Heart left ventricle (tissue), 16 donors: ENCODE measurements around the gene SLIT3. TPM values are rescaled to one million over a fixed set of nuclear protein-coding genes. Genes with fewer than 3 reads are reported as not detected.
A peak's percentile ranks its signal among the peaks of the same experiment; 100 is the strongest.

Experiments used
- ATAC-seq, 4 donors: fragments of 200-7000 bp; cut with Tn5 transposase; one replicate each; pipeline ENCODE4 v1.9.1; 2020 to 2022; ENCODE audit warnings: moderate library complexity in 4 of 4, mild to moderate bottlenecking in 3 of 4, moderate number of reproducible peaks in 1 of 4
- DNase-seq, 5 donors: peaks; one replicate each; pipeline ENCODE4 v3.0.0-alpha.2; 2020
- H3K27ac ChIP-seq, 12 donors: fragments of 200-600 bp; sonication (generic) in 4 of 12; one replicate each; pipeline versions ENCODE4 v1.5.0 to v1.8.0; 2016 to 2022; ENCODE audit warnings: mild to moderate bottlenecking in 2 of 12
- H3K27me3 ChIP-seq, 9 donors: fragments of 200-600 bp; sonication (generic) in 2 of 9; one replicate each; pipeline versions ENCODE4 v1.5.1 to v1.8.0; 2016 to 2022; ENCODE audit warnings: mild to moderate bottlenecking in 3 of 9
- H3K36me3 ChIP-seq, 9 donors: fragments of 200-600 bp; sonication (generic) in 2 of 9; one replicate each; pipeline versions ENCODE4 v1.5.0 to v1.8.0; 2018 to 2022; ENCODE audit warnings: mild to moderate bottlenecking in 2 of 9
- H3K4me1 ChIP-seq, 12 donors: fragments of 200-600 bp; sonication (generic) in 4 of 12; one replicate each; pipeline versions ENCODE4 v1.5.0 to v1.8.0; 2016 to 2022; ENCODE audit warnings: mild to moderate bottlenecking in 3 of 12
- H3K4me3 ChIP-seq, 12 donors: fragments of 200-600 bp; sonication (generic) in 4 of 12; one replicate each; pipeline versions ENCODE4 v1.5.0 to v1.8.0; 2017 to 2022; ENCODE audit warnings: mild to moderate bottlenecking in 9 of 12, moderate library complexity in 4 of 12
- H3K9me3 ChIP-seq, 12 donors: fragments of 200-600 bp; sonication (generic) in 4 of 12; one replicate each; pipeline versions ENCODE4 v1.5.0 to v1.8.0; 2016 to 2022; ENCODE audit warnings: mild to moderate bottlenecking in 1 of 12
- POLR2A ChIP-seq, 2 donors: fragments of 450-650 bp; IDR thresholded peaks; one replicate each; pipeline ENCODE4 v1.6.1; 2017; ENCODE audit warnings: antibody characterized with exemption in 2 of 2, mild to moderate bottlenecking in 2 of 2, moderate library complexity in 2 of 2
- WGBS, 4 donors: extraction: QIAGEN DNeasy Blood & Tissue Kit in 2 of 4; methylation state at CpG; one replicate each; pipeline versions ENCODE4 v1.1.5 to v1.1.7; 2013 to 2018; 5-methylcytosine and 5-hydroxymethylcytosine counted together
- intact Hi-C, 10 donors: fragments of 100-400 bp; cut with DNase I; formaldehyde crosslinking; loops; one replicate each; pipeline versions ENCODE4 v1.11.1 to v1.14.2; 2022
- polyA plus RNA-seq, 2 donors: library from polyadenylated mRNA; stranded (reverse); fragments of 200-250 nt; gene quantifications; one replicate each; pipeline ENCODE4 v1.2.3, GENCODE V29; 2013
- total RNA-seq, 9 donors: library from RNA; depleted of rRNA in 2 of 9; stranded (reverse); fragments of >200 nt in 2 of 9; fragmentation: NEBNext Ultra II Directional in 3 of 9; extraction: Animal tissue kit (Norgen Biotek cat#: 25700) in 3 of 9; gene quantifications; one replicate each; pipeline versions ENCODE4 v1.1.0 to v1.2.4, GENCODE V29; 2016 to 2023
- TF ChIP-seq, protein P1 (sequence below), 12 donors: fragments of 200-600 bp; sonication (generic) in 4 of 12; IDR thresholded peaks; one replicate each; pipeline versions ENCODE4 v1.5.0 to v1.8.0; 2018 to 2022; ENCODE audit warnings: antibody characterized with exemption in 12 of 12, mild to moderate bottlenecking in 5 of 12
- donor health status: ischemic (EF 13 %, LVEDD 7.1; RV severe dilation, severe dysfunction).
- donor health status: healthy with polysubstance abuse.
- donor health status: DM: no; HTN: yes; CAD: no.
- donor health status: DM: no; HTN: no; CAD: no.
- donor health status: ischemic (EF 25% LVEDD 6.9; RV normal size, moderate dysfunction).
- donor health status: ischemic (EF 25% LVEDD 5.7; RV mildly dilated, moderate dysfunction).
- donor health status: healthy.
- donor health status: DM: yes; HTN: yes; CAD: no.
- donor health status: ischemic (EF 35%, LVEDD 5.7; RV mildly dilated, moderate dysfunction).
- donor health status: nonischemic (EF 11% LVEDD 7.7; RV severe dilation, severe dysfunction).
- donor health status: DM: yes; HTN: yes; CAD: no.
- donor health status: PGD.
- donor health status: ischemic (EF 29% LVEDD 5.4; RV normal size, mild dysfunction).
- donor health status: nonischemic (EF 23%, LVEDD 6.1; RV moderate dilation, normal function).

Gene SLIT3
- total and polyA plus RNA-seq, 11 donors, result 2.3 to 40.3 (median 14.4) TPM

DNA sequence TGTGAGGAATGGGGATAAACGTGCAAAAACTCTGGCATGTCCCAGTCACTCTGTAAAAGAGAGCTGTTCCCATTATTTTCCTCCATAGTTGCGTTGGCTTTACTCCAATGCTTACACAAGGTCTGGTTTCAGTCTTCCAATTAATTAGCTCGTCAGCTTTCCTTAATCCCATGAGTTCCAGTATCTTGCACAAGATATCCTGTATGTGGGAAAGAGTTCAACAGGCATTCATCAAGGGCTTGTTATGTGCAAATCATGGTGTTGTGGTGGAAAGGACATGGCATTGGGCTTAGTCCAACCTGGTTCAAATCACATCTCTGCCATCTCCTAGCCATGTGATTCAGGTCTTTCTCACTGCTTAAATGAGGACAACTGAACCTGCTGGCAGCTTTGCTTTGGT, 644.3 kb downstream of the SLIT3 start:
- Histone ChIP-seq H3K36me3 (no peaks in the 10 kb centered on the region), H3K27me3 (no peaks in the 10 kb centered on the region), H3K9me3 (no peaks in the 10 kb centered on the region), H3K27ac (peak overlapping the region in 1 of 12 donors; percentile 17), H3K4me1 (peaks cover 0 to 34% (median 7%) of the 10 kb centered on the region in 12 donors), H3K4me3 (no peak overlapping the region)
- 43 to 57% (median 46%) methylated on average over 3 of the region's 3 CpGs for WGBS, 4 donors
- ATAC-seq, result peak in 3 of 4 donors; percentile 23 to 55 (median 38)
- no peak for DNase-seq
- intact Hi-C loops, result no loop called here
- no peak for TF ChIP-seq POLR2A (IDR thresholded peaks at IDR 0.05)
- TF ChIP-seq, protein P1, sequence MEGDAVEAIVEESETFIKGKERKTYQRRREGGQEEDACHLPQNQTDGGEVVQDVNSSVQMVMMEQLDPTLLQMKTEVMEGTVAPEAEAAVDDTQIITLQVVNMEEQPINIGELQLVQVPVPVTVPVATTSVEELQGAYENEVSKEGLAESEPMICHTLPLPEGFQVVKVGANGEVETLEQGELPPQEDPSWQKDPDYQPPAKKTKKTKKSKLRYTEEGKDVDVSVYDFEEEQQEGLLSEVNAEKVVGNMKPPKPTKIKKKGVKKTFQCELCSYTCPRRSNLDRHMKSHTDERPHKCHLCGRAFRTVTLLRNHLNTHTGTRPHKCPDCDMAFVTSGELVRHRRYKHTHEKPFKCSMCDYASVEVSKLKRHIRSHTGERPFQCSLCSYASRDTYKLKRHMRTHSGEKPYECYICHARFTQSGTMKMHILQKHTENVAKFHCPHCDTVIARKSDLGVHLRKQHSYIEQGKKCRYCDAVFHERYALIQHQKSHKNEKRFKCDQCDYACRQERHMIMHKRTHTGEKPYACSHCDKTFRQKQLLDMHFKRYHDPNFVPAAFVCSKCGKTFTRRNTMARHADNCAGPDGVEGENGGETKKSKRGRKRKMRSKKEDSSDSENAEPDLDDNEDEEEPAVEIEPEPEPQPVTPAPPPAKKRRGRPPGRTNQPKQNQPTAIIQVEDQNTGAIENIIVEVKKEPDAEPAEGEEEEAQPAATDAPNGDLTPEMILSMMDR (IDR thresholded peaks at IDR 0.05), result no peak

DNA sequence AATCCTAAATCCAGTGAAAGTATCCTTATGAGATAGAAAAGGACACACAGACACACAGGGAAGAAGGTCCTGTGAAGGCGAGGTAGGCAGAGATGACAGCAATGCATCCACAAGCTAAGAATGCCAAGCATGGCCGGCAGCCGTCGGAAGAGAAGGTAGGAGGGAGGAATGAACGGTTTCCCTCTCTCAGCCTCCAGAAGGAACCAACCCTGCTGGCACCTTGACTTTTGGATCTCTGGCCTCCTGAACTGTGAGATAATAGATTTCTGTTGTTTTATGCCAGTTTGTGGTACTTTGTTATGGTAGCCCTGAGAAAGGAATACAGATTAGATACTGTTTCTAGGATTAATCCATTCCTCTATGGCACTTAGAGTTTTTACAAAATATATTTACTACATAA, 645.6 kb downstream of the SLIT3 start:
- H3K4me3 ChIP-seq, result no peak overlapping the region
- H3K27me3 ChIP-seq, result no peaks in the 10 kb centered on the region
- 91 to 97% (median 95%) methylated on average over 5 of the region's 5 CpGs for WGBS, 4 donors
- DNase-seq (no peak), ATAC-seq (no peak)
- TF ChIP-seq, protein P1 (IDR thresholded peaks at IDR 0.05), result no peak
- no peak for TF ChIP-seq POLR2A (IDR thresholded peaks at IDR 0.05)
- H3K9me3 ChIP-seq, result no peaks in the 10 kb centered on the region
- no peaks in the 10 kb centered on the region for H3K36me3 ChIP-seq
- intact Hi-C loops, result no loop called here
- peaks cover 0 to 34% (median 7%) of the 10 kb centered on the region in 12 donors for H3K4me1 ChIP-seq
- no peak overlapping the region for H3K27ac ChIP-seq

DNA sequence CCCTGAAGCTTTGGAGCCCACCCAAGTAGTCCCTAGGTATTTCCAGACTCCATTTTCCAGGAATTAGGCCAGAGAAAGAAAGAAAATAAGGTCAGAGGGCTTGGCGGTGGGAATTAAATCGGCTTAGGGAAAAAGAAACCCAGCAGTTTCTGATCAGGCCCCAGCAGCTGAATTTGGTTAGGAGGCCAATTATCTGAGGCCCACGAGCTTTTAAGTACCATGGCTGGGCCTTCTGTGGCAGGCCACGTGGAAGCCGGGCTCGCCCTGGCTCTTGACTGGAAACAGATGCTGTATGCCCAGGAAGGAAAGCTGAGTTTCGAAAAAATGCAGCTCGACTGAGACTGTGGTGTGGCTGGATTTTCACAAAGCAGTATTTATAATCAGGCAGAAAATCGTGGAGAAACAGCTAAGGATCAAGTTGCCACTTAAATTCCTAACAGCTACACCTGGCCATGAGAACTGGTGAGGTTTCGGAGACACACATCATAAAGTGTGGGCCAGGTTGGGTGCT, 646.7 kb downstream of the SLIT3 start:
- TF ChIP-seq, protein P1 (IDR thresholded peaks at IDR 0.05), result no peak
- TF ChIP-seq POLR2A (IDR thresholded peaks at IDR 0.05), result no peak
- 39 to 51% (median 45%) methylated on average over 10 of the region's 10 CpGs for WGBS, 4 donors
- Histone ChIP-seq H3K27ac (peak overlapping the region in 8 of 12 donors; percentile 7 to 60 (median 34)), H3K9me3 (peaks cover 0 to 1% (median 0%) of the 10 kb centered on the region in 12 donors), H3K4me3 (no peak overlapping the region), H3K36me3 (no peaks in the 10 kb centered on the region), H3K4me1 (peaks cover 0 to 34% (median 7%) of the 10 kb centered on the region in 12 donors), H3K27me3 (no peaks in the 10 kb centered on the region)
- intact Hi-C loops, result no loop called here
- ATAC-seq, result peak in 2 of 4 donors; percentile 35 to 41
- DNase-seq, result peak in 1 of 5 donors; percentile 67

DNA sequence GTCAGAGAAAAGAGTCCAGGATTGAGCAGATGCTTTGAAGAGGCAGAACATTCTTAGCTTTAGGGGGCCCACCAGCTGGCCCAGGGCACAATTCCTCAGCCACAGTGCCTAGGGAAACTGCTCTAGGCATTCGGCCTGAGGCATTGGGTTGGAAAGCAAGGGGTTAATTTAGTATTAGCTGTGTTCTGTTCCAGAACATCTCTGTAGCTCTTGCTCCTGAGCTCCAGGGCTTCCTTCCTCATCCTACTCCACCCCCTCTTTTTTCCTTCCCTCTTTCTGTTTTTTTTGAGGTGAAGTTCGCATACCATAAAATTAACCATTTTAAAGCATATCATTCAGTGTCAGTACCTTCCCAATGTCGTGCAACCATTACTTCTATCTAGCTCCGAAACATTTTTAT, 647.3 kb downstream of the SLIT3 start:
- DNase-seq, result no peak
- WGBS, 4 donors, result 40 to 53% (median 47%) methylated on average over 4 of the region's 4 CpGs
- intact Hi-C loops, result no loop called here
- no peaks in the 10 kb centered on the region for H3K27me3 ChIP-seq
- TF ChIP-seq, protein P1 (IDR thresholded peaks at IDR 0.05), result no peak
- TF ChIP-seq POLR2A (IDR thresholded peaks at IDR 0.05), result no peak
- H3K36me3 ChIP-seq, result no peaks in the 10 kb centered on the region
- peaks cover 0 to 31% (median 7%) of the 10 kb centered on the region in 12 donors for H3K4me1 ChIP-seq
- H3K9me3 ChIP-seq, result peaks cover 0 to 6% (median 0%) of the 10 kb centered on the region in 12 donors
- no peak overlapping the region for H3K4me3 ChIP-seq
- peak overlapping the region in 3 of 12 donors; percentile 7 to 41 (median 25) for H3K27ac ChIP-seq
- no peak for ATAC-seq
